HCT116 (cell line): Measurements from ENCODE around the gene PPP2R5C. TPM values are rescaled to one million over a fixed set of nuclear protein-coding genes. Genes with fewer than 3 reads are reported as not detected.

Experiments
- ATAC-seq: fragments of 200-7000 bp; cut with Tn5 transposase; 2 replicates; pipeline ENCODE4 v1.9.1; 2020; ENCODE audit warnings: mild to moderate bottlenecking, moderate library complexity
- BruUV-seq: library from RNA; stranded (reverse); fragments of 400-500 nt; replicated peaks from 2 replicates; lab custom pipeline; 2021; lab: Mats Ljungman, UMichigan
- CTCF ChIA-PET: fragments of 300-600 bp; sonication (Branson Sonifier 250); formaldehyde crosslinking; loops from one replicate; lab custom pipeline; 2021; ENCODE audit warnings: antibody characterized with exemption; lab: Charles Lee
- POLR2A ChIA-PET: fragments of 300-600, 350-600 bp; sonication (Branson Sonifier 250); formaldehyde crosslinking; loops from one replicate; lab custom pipeline; 2021; ENCODE audit warnings: antibody characterized with exemption; lab: Charles Lee
- RAD21 ChIA-PET, 2 experiments: fragments of 300-600 bp; sonication (Branson Sonifier 250); formaldehyde crosslinking; loops; one replicate each; lab custom pipeline; 2023; ENCODE audit warnings: low total read pairs in 2 of 2; ENCODE audit not compliant: uncharacterized antibody in 2 of 2, unreplicated experiment in 2 of 2, low non-redundant PET in 1 of 2; lab: Charles Lee
- DNase-seq: peaks from one replicate; pipeline ENCODE4 v3.0.0-alpha.2; 2010; ENCODE audit warnings: low read depth, low spot score
- H2AFZ ChIP-seq: fragments of 200-600 bp; shearing (Covaris generic), sonication (generic); 2 replicates; pipeline ENCODE4 v1.6.1; 2017; ENCODE audit warnings: low read depth, mixed run types, mixed read lengths, antibody characterized with exemption, low read length; ENCODE audit not compliant: poor library complexity, severe bottlenecking
- H3K27ac ChIP-seq: 2 replicates; pipeline ENCODE4 v1.5.1; 2012; ENCODE audit warnings: low read depth, low read length
- H3K27me3 ChIP-seq: fragments of 200-600 bp; sonication (generic); 2 replicates; pipeline ENCODE4 v1.6.1; 2016; ENCODE audit warnings: mixed run types, low read length, mixed read lengths; ENCODE audit not compliant: insufficient read depth
- H3K36me3 ChIP-seq, 2 experiments: fragments of 200-500 bp in 1 of 2; fragments of 200-600 bp in 1 of 2; sonication (Bioruptor generic) in 1 of 2; sonication (generic) in 1 of 2; 2 replicates each; pipeline versions ENCODE4 v1.5.1 to v1.6.1; 2014 to 2016; ENCODE audit warnings: low read length in 2 of 2, inconsistent platforms in 1 of 2, mixed read lengths in 1 of 2, mixed run types in 1 of 2; ENCODE audit not compliant: insufficient read depth in 2 of 2, control insufficient read depth in 1 of 2
- H3K4me1 ChIP-seq, 2 experiments: fragments of 200-600 bp in 1 of 2; sonication (generic) in 1 of 2; 2 replicates each; pipeline versions ENCODE4 v1.5.1 to v1.6.1; 2012 to 2017; ENCODE audit warnings: low read length in 2 of 2, inconsistent platforms in 1 of 2, mild to moderate bottlenecking in 1 of 2, mixed read lengths in 1 of 2, mixed run types in 1 of 2, moderate library complexity in 1 of 2; ENCODE audit not compliant: insufficient read depth in 2 of 2, control insufficient read depth in 1 of 2
- H3K4me2 ChIP-seq: fragments of 200-600 bp; sonication (generic); 2 replicates; pipeline ENCODE4 v1.6.1; 2017; ENCODE audit warnings: mixed run types, low read length, mixed read lengths
- H3K4me3 ChIP-seq, 2 experiments: fragments of 200-600 bp in 1 of 2; sonication (generic) in 1 of 2; replicated peaks in 1 of 2; 2 replicates each; pipeline ENCODE4 v1.5.1; 2011 to 2016; ENCODE audit warnings: low read length in 2 of 2, control low read depth in 1 of 2, low read depth in 1 of 2, mild to moderate bottlenecking in 1 of 2, mixed read lengths in 1 of 2, mixed run types in 1 of 2
- H3K79me2 ChIP-seq: fragments of 200-600 bp; sonication (generic); 2 replicates; pipeline ENCODE4 v1.6.1; 2017; ENCODE audit warnings: mild to moderate bottlenecking, mixed run types, low read length, moderate library complexity, mixed read lengths; ENCODE audit not compliant: insufficient read depth
- H3K9ac ChIP-seq: fragments of 200-600 bp; sonication (generic); 2 replicates; pipeline ENCODE4 v1.6.1; 2016; ENCODE audit warnings: low read length, mixed read lengths
- H3K9me2 ChIP-seq: fragments of 200-600 bp; sonication (generic), shearing (Covaris generic); 2 replicates; pipeline ENCODE4 v1.6.1; 2017; ENCODE audit warnings: mixed run types, mild to moderate bottlenecking, moderate library complexity; ENCODE audit not compliant: insufficient read depth
- H3K9me3 ChIP-seq, 2 experiments: fragments of 200-500 bp in 1 of 2; fragments of 200-600 bp in 1 of 2; sonication (Bioruptor generic) in 1 of 2; sonication (generic) in 1 of 2; 2 replicates each; pipeline ENCODE4 v1.6.1; 2014 to 2017; ENCODE audit warnings: low read length in 2 of 2, mixed read lengths in 2 of 2, inconsistent platforms in 1 of 2, low read depth in 1 of 2, mild to moderate bottlenecking in 1 of 2, mixed run types in 1 of 2, moderate library complexity in 1 of 2; ENCODE audit not compliant: control insufficient read depth in 1 of 2, insufficient read depth in 1 of 2
- H4K20me1 ChIP-seq: fragments of 200-600 bp; sonication (generic), shearing (Covaris generic); 2 replicates; pipeline ENCODE4 v1.6.1; 2017; ENCODE audit warnings: mixed run types, mild to moderate bottlenecking, moderate library complexity; ENCODE audit not compliant: insufficient read depth
- CBX3 ChIP-seq: IDR thresholded peaks from 2 replicates; pipeline ENCODE4 v1.6.1; 2012; ENCODE audit warnings: low read depth
- CEBPB ChIP-seq: IDR thresholded peaks from 2 replicates; pipeline ENCODE4 v1.6.1; 2012; ENCODE audit warnings: low read depth
- EGR1 ChIP-seq: IDR thresholded peaks from 2 replicates; pipeline ENCODE4 v1.6.1; 2012; ENCODE audit warnings: low read depth
- ELF1 ChIP-seq: IDR thresholded peaks from 2 replicates; pipeline ENCODE4 v1.6.1; 2012; ENCODE audit warnings: low read depth, borderline replicate concordance
- EZH2 ChIP-seq: fragments of 200-600 bp; sonication (generic); IDR thresholded peaks from 2 replicates; pipeline ENCODE4 v1.6.1; 2017; ENCODE audit warnings: antibody characterized with exemption, mixed run types
- EZH2phosphoT487 ChIP-seq: fragments of 200-600 bp; IDR thresholded peaks from 2 replicates; pipeline ENCODE4 v1.6.1; 2018; ENCODE audit warnings: antibody characterized with exemption, borderline replicate concordance
- FOSL1 ChIP-seq: IDR thresholded peaks from 2 replicates; pipeline ENCODE4 v1.6.1; 2012; ENCODE audit warnings: low read depth
- JUND ChIP-seq: IDR thresholded peaks from 2 replicates; pipeline ENCODE4 v1.6.1; 2012
- RAD21 ChIP-seq: IDR thresholded peaks from 2 replicates; pipeline ENCODE4 v1.6.1; 2012; ENCODE audit warnings: low read depth, mild to moderate bottlenecking
- SIN3A ChIP-seq: IDR thresholded peaks from 2 replicates; pipeline ENCODE4 v1.6.1; 2012; ENCODE audit warnings: low read depth
- SRF ChIP-seq: IDR thresholded peaks from 2 replicates; pipeline ENCODE4 v1.6.1; 2012; ENCODE audit warnings: low read depth
- YY1 ChIP-seq: IDR thresholded peaks from 2 replicates; pipeline ENCODE4 v1.6.1; 2011; ENCODE audit warnings: low read length, low read depth, moderate library complexity, mild to moderate bottlenecking; ENCODE audit not compliant: insufficient replicate concordance; ENCODE audit errors: extremely low read depth
- ZBTB33 ChIP-seq: IDR thresholded peaks from 2 replicates; pipeline ENCODE4 v1.6.1; 2011; ENCODE audit warnings: mild to moderate bottlenecking, low read length, moderate library complexity; ENCODE audit not compliant: insufficient replicate concordance; ENCODE audit errors: extremely low read depth
- intact Hi-C: fragments of 100-400 bp; cut with micrococcal nuclease; formaldehyde crosslinking; loops from 2 replicates; pipeline ENCODE4 v1.10.0; 2022
- total RNA-seq: library from RNA; stranded (reverse); gene quantifications from one replicate; pipeline ENCODE4 v1.2.1, GENCODE V29; 2021; ENCODE audit not compliant: unreplicated experiment
- TF ChIP-seq, protein P1 (sequence below): IDR thresholded peaks from 2 replicates; pipeline ENCODE4 v1.6.1; 2012
- TF ChIP-seq, protein P2 (sequence below): IDR thresholded peaks from 2 replicates; pipeline ENCODE4 v1.6.1; 2012

The PPP2R5C gene
- total RNA-seq, 1 experiment from 2014 or later = 117 TPM

DNA sequence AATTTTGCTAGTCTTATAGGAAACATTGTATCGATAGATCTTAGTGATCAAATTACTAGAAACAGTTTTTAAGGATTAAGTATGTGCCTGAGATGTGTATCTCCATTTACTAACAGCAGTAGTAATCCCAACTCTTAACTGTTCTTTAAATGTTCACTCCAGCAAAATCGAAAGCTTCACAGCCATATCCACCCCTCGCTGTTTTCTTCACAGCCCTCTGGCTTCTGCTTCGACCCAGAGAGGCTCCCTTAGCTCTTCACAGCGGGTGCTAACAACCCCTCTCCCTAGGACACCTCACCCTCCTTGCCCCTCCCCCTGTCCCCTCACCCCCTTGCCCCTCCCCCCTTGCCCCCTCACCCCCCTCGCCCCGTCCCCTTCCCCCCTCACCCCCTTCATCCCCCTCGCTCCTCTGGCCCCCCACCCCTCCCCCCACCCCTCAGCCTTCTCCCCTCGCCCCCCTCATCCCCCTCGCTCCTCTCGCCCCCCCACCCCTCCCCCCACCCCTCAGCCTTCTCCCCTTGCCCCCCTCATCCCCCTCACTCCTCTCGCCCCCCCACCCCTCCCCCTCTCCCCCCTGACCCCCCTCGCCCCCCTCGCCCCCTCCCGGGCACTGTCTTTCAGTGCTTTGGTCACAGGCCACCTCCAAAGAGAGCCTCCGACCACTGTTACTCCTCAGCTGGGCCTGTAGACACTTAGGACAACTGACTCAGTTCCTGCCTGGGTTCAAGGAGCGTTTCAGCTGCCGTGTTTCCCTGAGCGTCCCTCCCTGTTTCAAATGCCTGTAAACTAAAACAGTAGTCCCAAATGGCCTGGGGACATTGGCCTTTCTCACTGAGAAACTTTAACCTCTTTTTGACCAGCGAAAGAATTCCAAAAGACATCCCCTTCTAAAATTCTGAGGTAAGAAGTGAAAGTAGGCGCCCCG is 156.8 kb downstream of the PPP2R5C start:
- no peak overlapping the region for H3K9ac ChIP-seq
- H4K20me1 ChIP-seq = no peaks in the 10 kb centered on the region
- no peaks in the 10 kb centered on the region for H3K79me2 ChIP-seq
- H2AFZ ChIP-seq = no peak overlapping the region
- H3K4me1 ChIP-seq = no peaks in the 10 kb centered on the region
- H3K9me3 ChIP-seq = no peaks in the 10 kb centered on the region
- H3K9me2 ChIP-seq = no peaks in the 10 kb centered on the region
- no peak for ATAC-seq
- H3K4me3 ChIP-seq = no peak overlapping the region
- BruUV-seq = no TSS peak
- TF ChIP-seq EZH2phosphoT487 (no peak), JUND (no peak), SRF (no peak), EZH2 (no peak), SIN3A (no peak), ELF1 (no peak), CBX3 (no peak), EGR1 (no peak), RAD21 (no peak), FOSL1 (no peak), YY1 (no peak), ZBTB33 (no peak), CEBPB (no peak)
- TF ChIP-seq, protein P1, sequence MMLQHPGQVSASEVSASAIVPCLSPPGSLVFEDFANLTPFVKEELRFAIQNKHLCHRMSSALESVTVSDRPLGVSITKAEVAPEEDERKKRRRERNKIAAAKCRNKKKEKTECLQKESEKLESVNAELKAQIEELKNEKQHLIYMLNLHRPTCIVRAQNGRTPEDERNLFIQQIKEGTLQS = no peak
- TF ChIP-seq, protein P2, sequence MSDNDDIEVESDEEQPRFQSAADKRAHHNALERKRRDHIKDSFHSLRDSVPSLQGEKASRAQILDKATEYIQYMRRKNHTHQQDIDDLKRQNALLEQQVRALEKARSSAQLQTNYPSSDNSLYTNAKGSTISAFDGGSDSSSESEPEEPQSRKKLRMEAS = no peak
- TF ChIP-seq, all 23 proteins: peak for 0
- peaks cover 0 to 6% of the 10 kb centered on the region in 2 experiments; a peak in 2 of 4 replicates for H3K36me3 ChIP-seq
- ChIA-PET CTCF (no interaction called here), RAD21 (no interaction called here), POLR2A (no interaction called here)
- no peak overlapping the region for H3K27ac ChIP-seq
- intact Hi-C loops = no loop called here
- DNase-seq = no peak
- H3K4me2 ChIP-seq = no peak overlapping the region
- H3K27me3 ChIP-seq = no peaks in the 10 kb centered on the region
